Measurements from ENCODE around the gene VEZF1. TPM values are rescaled to one million over a fixed set of nuclear protein-coding genes. Genes with fewer than 3 reads are reported as not detected.

VEZF1 gene
- 24.6 and 24.9 TPM in 2 replicates for total RNA-seq (2012; rRNA removed)

- Histone ChIP-seq H3K9ac (ENCODE audit: low read depth, low read length) (peak within 1 kb of the TSS; percentile 86), H3K9me3 (replicated peaks; ENCODE audit: low read length) (no peaks in the 10 kb centered on the region), H3K4me1 (ENCODE audit: control insufficient read depth, insufficient read depth, low read length) (peaks cover 47% of the 10 kb centered on the region), H3K27me3 (ENCODE audit: control insufficient read depth, insufficient read depth, low read length) (no peaks in the 10 kb centered on the region), H3K4me3 (ENCODE audit: low read length) (peak within 1 kb of the TSS; percentile 84), H3K36me3 (ENCODE audit: insufficient read depth, low read length) (peaks cover 6% of the 10 kb centered on the region), H3K4me2 (ENCODE audit: low read length) (peak within 1 kb of the TSS; percentile 90)
Observed at GRCh38 chr17:57987581-57988300, at the start of gene VEZF1. VEZF1 (minus strand) TSS chr17:57988254; CDS start chr17:57988111, 143 bp downstream.

- Histone ChIP-seq H3K9ac (ENCODE audit: low read depth, low read length) (no peak overlapping the region), H3K4me3 (ENCODE audit: low read length) (no peak overlapping the region), H3K36me3 (ENCODE audit: insufficient read depth, low read length) (no peaks in the 10 kb centered on the region), H3K4me1 (ENCODE audit: control insufficient read depth, insufficient read depth, low read length) (no peaks in the 10 kb centered on the region), H3K4me2 (ENCODE audit: low read length) (no peak overlapping the region), H3K27me3 (ENCODE audit: control insufficient read depth, insufficient read depth, low read length) (peaks cover 17% of the 10 kb centered on the region), H3K9me3 (replicated peaks; ENCODE audit: low read length) (no peaks in the 10 kb centered on the region)
Observed at GRCh38 chr17:58032691-58033415, 44.8 kb upstream of the VEZF1 start.

GRCh38 chr17:58028578-58028977 is 40.5 kb upstream of the VEZF1 start:
- H3K4me3 ChIP-seq (ENCODE audit: low read length): no peak overlapping the region
- H3K36me3 ChIP-seq (ENCODE audit: insufficient read depth, low read length): no peaks in the 10 kb centered on the region
- H3K9ac ChIP-seq (ENCODE audit: low read depth, low read length): no peak overlapping the region
- H3K9me3 ChIP-seq (replicated peaks; ENCODE audit: low read length): no peaks in the 10 kb centered on the region
- H3K4me1 ChIP-seq (ENCODE audit: control insufficient read depth, insufficient read depth, low read length): no peaks in the 10 kb centered on the region
- H3K4me2 ChIP-seq (ENCODE audit: low read length): no peak overlapping the region
- peaks cover 22% of the 10 kb centered on the region for H3K27me3 ChIP-seq (ENCODE audit: control insufficient read depth, insufficient read depth, low read length)

GRCh38 chr17:58020401-58020800 is 32.3 kb upstream of the VEZF1 start:
- Histone ChIP-seq H3K4me1 (ENCODE audit: control insufficient read depth, insufficient read depth, low read length) (no peaks in the 10 kb centered on the region), H3K4me3 (ENCODE audit: low read length) (no peak overlapping the region), H3K27me3 (ENCODE audit: control insufficient read depth, insufficient read depth, low read length) (peaks cover 5% of the 10 kb centered on the region), H3K9me3 (replicated peaks; ENCODE audit: low read length) (no peaks in the 10 kb centered on the region), H3K9ac (ENCODE audit: low read depth, low read length) (no peak overlapping the region), H3K4me2 (ENCODE audit: low read length) (no peak overlapping the region), H3K36me3 (ENCODE audit: insufficient read depth, low read length) (no peaks in the 10 kb centered on the region)

GRCh38 chr17:58019521-58019920 is 31.5 kb upstream of the VEZF1 start:
- Histone ChIP-seq H3K36me3 (ENCODE audit: insufficient read depth, low read length) (no peaks in the 10 kb centered on the region), H3K4me2 (ENCODE audit: low read length) (no peak overlapping the region), H3K4me1 (ENCODE audit: control insufficient read depth, insufficient read depth, low read length) (no peaks in the 10 kb centered on the region), H3K4me3 (ENCODE audit: low read length) (no peak overlapping the region), H3K27me3 (ENCODE audit: control insufficient read depth, insufficient read depth, low read length) (no peaks in the 10 kb centered on the region), H3K9ac (ENCODE audit: low read depth, low read length) (no peak overlapping the region), H3K9me3 (replicated peaks; ENCODE audit: low read length) (no peaks in the 10 kb centered on the region)

GRCh38 chr17:58019039-58019438 is 31.0 kb upstream of the VEZF1 start:
- H3K4me3 ChIP-seq (ENCODE audit: low read length): no peak overlapping the region
- H3K4me1 ChIP-seq (ENCODE audit: control insufficient read depth, insufficient read depth, low read length): no peaks in the 10 kb centered on the region
- no peaks in the 10 kb centered on the region for H3K36me3 ChIP-seq (ENCODE audit: insufficient read depth, low read length)
- H3K9me3 ChIP-seq (replicated peaks; ENCODE audit: low read length): no peaks in the 10 kb centered on the region
- no peaks in the 10 kb centered on the region for H3K27me3 ChIP-seq (ENCODE audit: control insufficient read depth, insufficient read depth, low read length)
- H3K9ac ChIP-seq (ENCODE audit: low read depth, low read length): no peak overlapping the region
- no peak overlapping the region for H3K4me2 ChIP-seq (ENCODE audit: low read length)

GRCh38 chr17:58010067-58010799 is 22.2 kb upstream of the VEZF1 start:
- H3K4me3 ChIP-seq (ENCODE audit: low read length): no peak overlapping the region
- no peaks in the 10 kb centered on the region for H3K27me3 ChIP-seq (ENCODE audit: control insufficient read depth, insufficient read depth, low read length)
- H3K4me1 ChIP-seq (ENCODE audit: control insufficient read depth, insufficient read depth, low read length): peaks cover 8% of the 10 kb centered on the region
- H3K36me3 ChIP-seq (ENCODE audit: insufficient read depth, low read length): peaks cover 11% of the 10 kb centered on the region
- no peak overlapping the region for H3K9ac ChIP-seq (ENCODE audit: low read depth, low read length)
- no peaks in the 10 kb centered on the region for H3K9me3 ChIP-seq (replicated peaks; ENCODE audit: low read length)
- H3K4me2 ChIP-seq (ENCODE audit: low read length): no peak overlapping the region

- peak overlapping the region; percentile 98 for H3K9ac ChIP-seq (ENCODE audit: low read depth, low read length)
- peaks cover 27% of the 10 kb centered on the region for H3K4me1 ChIP-seq (ENCODE audit: control insufficient read depth, insufficient read depth, low read length)
- peak overlapping the region; percentile 97 for H3K4me2 ChIP-seq (ENCODE audit: low read length)
- peak overlapping the region; percentile 84 for H3K4me3 ChIP-seq (ENCODE audit: low read length)
- no peaks in the 10 kb centered on the region for H3K27me3 ChIP-seq (ENCODE audit: control insufficient read depth, insufficient read depth, low read length)
- no peaks in the 10 kb centered on the region for H3K9me3 ChIP-seq (replicated peaks; ENCODE audit: low read length)
- H3K36me3 ChIP-seq (ENCODE audit: insufficient read depth, low read length): peaks cover 32% of the 10 kb centered on the region
Observed at GRCh38 chr17:58007781-58008706, 20.0 kb upstream of the VEZF1 start.

- peaks cover 34% of the 10 kb centered on the region for H3K4me1 ChIP-seq (ENCODE audit: control insufficient read depth, insufficient read depth, low read length)
- H3K4me3 ChIP-seq (ENCODE audit: low read length): peak within 1 kb of the TSS; percentile 84
- peak within 1 kb of the TSS; percentile 97 for H3K4me2 ChIP-seq (ENCODE audit: low read length)
- H3K27me3 ChIP-seq (ENCODE audit: control insufficient read depth, insufficient read depth, low read length): no peaks in the 10 kb centered on the region
- peak within 1 kb of the TSS; percentile 98 for H3K9ac ChIP-seq (ENCODE audit: low read depth, low read length)
- H3K36me3 ChIP-seq (ENCODE audit: insufficient read depth, low read length): peaks cover 41% of the 10 kb centered on the region
- no peaks in the 10 kb centered on the region for H3K9me3 ChIP-seq (replicated peaks; ENCODE audit: low read length)
Observed at GRCh38 chr17:58006924-58007780, 19.1 kb upstream of the VEZF1 start, which contains the start of gene SRSF1. SRSF1 (minus strand) TSS chr17:58007246; CDS start chr17:58007137, 109 bp downstream.

GRCh38 chr17:58006560-58006923 is 18.5 kb upstream of the VEZF1 start:
- Histone ChIP-seq H3K4me1 (ENCODE audit: control insufficient read depth, insufficient read depth, low read length) (peaks cover 38% of the 10 kb centered on the region), H3K36me3 (ENCODE audit: insufficient read depth, low read length) (peaks cover 43% of the 10 kb centered on the region), H3K27me3 (ENCODE audit: control insufficient read depth, insufficient read depth, low read length) (no peaks in the 10 kb centered on the region), H3K9me3 (replicated peaks; ENCODE audit: low read length) (no peaks in the 10 kb centered on the region), H3K9ac (ENCODE audit: low read depth, low read length) (peak overlapping the region; percentile 98), H3K4me3 (ENCODE audit: low read length) (peak overlapping the region; percentile 84), H3K4me2 (ENCODE audit: low read length) (peak overlapping the region; percentile 97)
